Measurements from ENCODE around the gene NPAS3. TPM values are rescaled to one million over a fixed set of nuclear protein-coding genes. Genes with fewer than 3 reads are reported as not detected.

NPAS3 gene
- total RNA-seq, 1 experiment from 2014 or later = 15.6 TPM

- no peak overlapping the region for H3K27ac ChIP-seq (ENCODE audit: low read depth, low read length, poor library complexity, severe bottlenecking)
- intact Hi-C loops (cut with micrococcal nuclease; ENCODE audit: unreplicated experiment) = no loop called here
- H3K36me3 ChIP-seq (ENCODE audit: insufficient read depth, low read length, poor library complexity, severe bottlenecking) = no peaks in the 10 kb centered on the region
- POLR2A ChIA-PET (ENCODE audit: low non-redundant PET) = no interaction called here
- no peaks in the 10 kb centered on the region for H3K9me3 ChIP-seq (ENCODE audit: low read depth, low read length, poor library complexity, severe bottlenecking)
- H3K4me3 ChIP-seq (ENCODE audit: low read depth, low read length, poor library complexity, severe bottlenecking) = no peak overlapping the region
- no peak for TF ChIP-seq EZH2 (IDR thresholded peaks at IDR 0.05; ENCODE audit: borderline replicate concordance, low read depth, low read length, poor library complexity, severe bottlenecking)
- TF ChIP-seq CTCF (conservative IDR thresholded peaks at IDR 0.05; ENCODE audit: low read depth, low read length) = no peak
- no peak for DNase-seq (ENCODE audit: low spot score)
- H3K27me3 ChIP-seq (replicated peaks; ENCODE audit: insufficient read depth, low read depth, low read length, poor library complexity) = no peaks in the 10 kb centered on the region
- BruUV-seq (replicated peaks) = no TSS peak
- CTCF ChIA-PET = no interaction called here
- H3K4me1 ChIP-seq (ENCODE audit: insufficient read depth, low read length, poor library complexity, severe bottlenecking) = peaks cover 30% of the 10 kb centered on the region
Measured at GRCh38 chr14:33551963-33552362, 613.3 kb downstream of the NPAS3 start.

- H3K36me3 ChIP-seq (ENCODE audit: insufficient read depth, low read length, poor library complexity, severe bottlenecking) = no peaks in the 10 kb centered on the region
- no peaks in the 10 kb centered on the region for H3K27me3 ChIP-seq (replicated peaks; ENCODE audit: insufficient read depth, low read depth, low read length, poor library complexity)
- CTCF ChIA-PET = no interaction called here
- H3K9me3 ChIP-seq (ENCODE audit: low read depth, low read length, poor library complexity, severe bottlenecking) = no peaks in the 10 kb centered on the region
- BruUV-seq (replicated peaks) = no TSS peak
- POLR2A ChIA-PET (ENCODE audit: low non-redundant PET) = no interaction called here
- TF ChIP-seq EZH2 (IDR thresholded peaks at IDR 0.05; ENCODE audit: borderline replicate concordance, low read depth, low read length, poor library complexity, severe bottlenecking) (no peak), CTCF (conservative IDR thresholded peaks at IDR 0.05; ENCODE audit: low read depth, low read length) (no peak)
- H3K4me1 ChIP-seq (ENCODE audit: insufficient read depth, low read length, poor library complexity, severe bottlenecking) = peaks cover 34% of the 10 kb centered on the region
- no peak overlapping the region for H3K27ac ChIP-seq (ENCODE audit: low read depth, low read length, poor library complexity, severe bottlenecking)
- DNase-seq (ENCODE audit: low spot score) = no peak
- intact Hi-C loops (cut with micrococcal nuclease; ENCODE audit: unreplicated experiment) = no loop called here
- H3K4me3 ChIP-seq (ENCODE audit: low read depth, low read length, poor library complexity, severe bottlenecking) = no peak overlapping the region
Measured at GRCh38 chr14:33553706-33554278, 615.1 kb downstream of the NPAS3 start.

GRCh38 chr14:33554988-33555387, 616.3 kb downstream of the NPAS3 start:
- H3K4me3 ChIP-seq (ENCODE audit: low read depth, low read length, poor library complexity, severe bottlenecking) = no peak overlapping the region
- CTCF ChIA-PET = no interaction called here
- POLR2A ChIA-PET (ENCODE audit: low non-redundant PET) = no interaction called here
- H3K4me1 ChIP-seq (ENCODE audit: insufficient read depth, low read length, poor library complexity, severe bottlenecking) = peaks cover 43% of the 10 kb centered on the region
- no peaks in the 10 kb centered on the region for H3K36me3 ChIP-seq (ENCODE audit: insufficient read depth, low read length, poor library complexity, severe bottlenecking)
- no peaks in the 10 kb centered on the region for H3K27me3 ChIP-seq (replicated peaks; ENCODE audit: insufficient read depth, low read depth, low read length, poor library complexity)
- intact Hi-C loops (cut with micrococcal nuclease; ENCODE audit: unreplicated experiment) = no loop called here
- no peaks in the 10 kb centered on the region for H3K9me3 ChIP-seq (ENCODE audit: low read depth, low read length, poor library complexity, severe bottlenecking)
- no TSS peak for BruUV-seq (replicated peaks)
- no peak for DNase-seq (ENCODE audit: low spot score)
- H3K27ac ChIP-seq (ENCODE audit: low read depth, low read length, poor library complexity, severe bottlenecking) = no peak overlapping the region
- TF ChIP-seq CTCF (conservative IDR thresholded peaks at IDR 0.05; ENCODE audit: low read depth, low read length) (no peak), EZH2 (IDR thresholded peaks at IDR 0.05; ENCODE audit: borderline replicate concordance, low read depth, low read length, poor library complexity, severe bottlenecking) (no peak)
